ENCODE results near the gene NDUFS3. TPM values are rescaled to one million over a fixed set of nuclear protein-coding genes. Genes with fewer than 3 reads are reported as not detected.
"Not testable (repeated sequence)": the region's sequence is repeated elsewhere in the genome, so short reads cannot be mapped to it uniquely, and the experiment has no call there.

NDUFS3 gene
- total RNA-seq, 1 donor from 2014 or later = 85.6 TPM

GRCh38 chr11:47551086-47551485 is 27.8 kb upstream of the NDUFS3 start:
- no peak for DNase-seq (ENCODE audit: low read depth)
- H3K4me3 ChIP-seq (ENCODE audit: low read depth, low read length) = peak overlapping the region; percentile 79
- TF ChIP-seq, protein P1, sequence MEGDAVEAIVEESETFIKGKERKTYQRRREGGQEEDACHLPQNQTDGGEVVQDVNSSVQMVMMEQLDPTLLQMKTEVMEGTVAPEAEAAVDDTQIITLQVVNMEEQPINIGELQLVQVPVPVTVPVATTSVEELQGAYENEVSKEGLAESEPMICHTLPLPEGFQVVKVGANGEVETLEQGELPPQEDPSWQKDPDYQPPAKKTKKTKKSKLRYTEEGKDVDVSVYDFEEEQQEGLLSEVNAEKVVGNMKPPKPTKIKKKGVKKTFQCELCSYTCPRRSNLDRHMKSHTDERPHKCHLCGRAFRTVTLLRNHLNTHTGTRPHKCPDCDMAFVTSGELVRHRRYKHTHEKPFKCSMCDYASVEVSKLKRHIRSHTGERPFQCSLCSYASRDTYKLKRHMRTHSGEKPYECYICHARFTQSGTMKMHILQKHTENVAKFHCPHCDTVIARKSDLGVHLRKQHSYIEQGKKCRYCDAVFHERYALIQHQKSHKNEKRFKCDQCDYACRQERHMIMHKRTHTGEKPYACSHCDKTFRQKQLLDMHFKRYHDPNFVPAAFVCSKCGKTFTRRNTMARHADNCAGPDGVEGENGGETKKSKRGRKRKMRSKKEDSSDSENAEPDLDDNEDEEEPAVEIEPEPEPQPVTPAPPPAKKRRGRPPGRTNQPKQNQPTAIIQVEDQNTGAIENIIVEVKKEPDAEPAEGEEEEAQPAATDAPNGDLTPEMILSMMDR (conservative IDR thresholded peaks at IDR 0.05; ENCODE audit: low read depth, low read length) = peak; percentile 56

DNA sequence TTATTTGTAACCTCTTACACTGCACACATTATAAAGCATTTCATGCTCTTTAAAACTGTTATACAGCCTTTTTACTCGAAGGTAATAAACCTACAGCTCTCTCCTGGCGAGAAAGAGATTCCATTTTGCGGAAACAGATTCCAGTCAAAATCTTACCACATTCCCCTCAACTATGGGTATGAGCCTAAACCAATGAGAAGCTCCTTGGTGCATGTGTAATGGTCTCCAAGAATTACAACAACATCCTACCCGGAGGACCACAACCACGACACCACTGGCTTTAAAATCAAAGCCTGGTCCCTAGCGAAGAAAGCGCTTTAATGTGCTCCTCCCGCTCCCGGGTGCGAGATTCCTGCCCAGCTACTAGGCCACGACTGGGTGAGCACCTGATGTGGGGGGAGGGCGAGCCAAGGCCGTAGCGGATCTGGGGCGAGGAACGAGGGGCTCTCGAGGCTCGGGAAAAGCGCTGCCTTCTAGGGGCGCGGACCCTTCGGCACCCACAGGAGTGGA is 26.8 kb upstream of the NDUFS3 start:
- TF ChIP-seq, protein P1 (conservative IDR thresholded peaks at IDR 0.05; ENCODE audit: low read depth, low read length) = no peak
- no peak for DNase-seq (ENCODE audit: low read depth)
- peak overlapping the region; percentile 79 for H3K4me3 ChIP-seq (ENCODE audit: low read depth, low read length)

DNA sequence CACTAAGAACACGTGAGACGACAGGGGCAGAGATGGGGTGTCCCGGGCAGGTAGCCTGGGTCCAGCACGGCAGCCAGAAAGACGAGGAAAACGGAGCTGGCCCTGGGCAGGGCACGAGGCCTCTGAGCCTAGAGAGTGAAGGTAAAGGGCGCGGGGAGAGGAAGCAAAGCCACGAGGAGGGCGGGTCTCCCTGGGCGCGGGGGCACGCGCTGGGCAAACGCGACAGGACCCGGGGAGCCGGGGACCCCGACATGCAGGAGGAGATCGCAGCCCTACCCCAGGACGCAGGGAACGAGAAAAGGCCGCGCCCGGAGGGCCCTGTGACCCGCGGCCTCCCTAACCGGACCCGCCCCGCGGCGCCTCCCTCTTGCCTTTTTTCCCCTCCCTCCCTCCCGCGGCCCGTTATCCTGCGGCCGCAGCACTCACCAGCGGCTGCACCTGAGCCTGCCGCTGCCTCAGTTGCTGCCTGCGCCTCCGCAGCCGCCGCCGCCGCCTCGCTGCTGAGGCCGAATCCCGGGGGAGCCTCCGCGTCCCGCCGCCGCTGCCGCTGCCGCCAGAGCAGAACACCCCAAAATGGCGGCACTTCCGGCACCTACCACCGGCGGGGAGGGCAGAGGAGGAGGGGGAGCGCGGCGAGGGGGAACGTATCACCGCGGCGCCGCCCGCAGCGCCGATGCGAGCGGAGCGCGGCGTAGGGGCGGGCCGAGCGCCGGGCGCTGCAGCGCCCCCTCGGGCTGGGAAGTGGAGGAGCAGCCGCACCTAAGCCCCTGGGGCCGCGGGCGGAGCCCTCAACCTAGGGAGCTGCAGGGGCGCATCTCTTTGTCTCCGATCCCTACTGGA is 26.1 kb upstream of the NDUFS3 start, which contains the start of gene CELF1:
TSS of gene CELF1 (minus strand) at position 567 of the 840 bp plus-strand sequence. CDS start 53,609 bp downstream, outside the sequence.
- peak within 1 kb of the TSS; percentile 79 for H3K4me3 ChIP-seq (ENCODE audit: low read depth, low read length)
- TF ChIP-seq, protein P1 (conservative IDR thresholded peaks at IDR 0.05; ENCODE audit: low read depth, low read length) = peak; percentile 64
- no peak for DNase-seq (ENCODE audit: low read depth)

DNA sequence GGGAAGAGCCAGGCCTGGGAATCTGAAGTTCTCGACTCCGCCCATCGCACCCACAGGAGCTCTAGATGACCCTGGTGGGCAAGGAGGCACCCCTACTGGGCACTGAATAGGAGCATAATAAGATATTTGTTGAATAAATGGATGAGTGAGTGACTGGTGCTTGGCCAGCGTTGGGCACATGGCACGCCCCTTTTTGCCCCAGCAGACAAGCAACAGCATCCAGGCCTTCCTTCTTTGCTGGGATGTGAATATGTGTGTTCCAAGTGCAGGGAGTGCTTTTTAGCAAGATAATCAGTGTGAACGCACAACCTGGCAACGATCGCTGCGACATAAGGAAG is 25.5 kb upstream of the NDUFS3 start:
- DNase-seq (ENCODE audit: low read depth) = no peak
- H3K4me3 ChIP-seq (ENCODE audit: low read depth, low read length) = peak overlapping the region; percentile 79
- TF ChIP-seq, protein P1 (conservative IDR thresholded peaks at IDR 0.05; ENCODE audit: low read depth, low read length) = no peak

GRCh38 chr11:47557004-47557403 is 21.9 kb upstream of the NDUFS3 start:
- not testable (repeated sequence) for H3K4me3 ChIP-seq (ENCODE audit: low read depth, low read length); DNase-seq (ENCODE audit: low read depth)

DNA sequence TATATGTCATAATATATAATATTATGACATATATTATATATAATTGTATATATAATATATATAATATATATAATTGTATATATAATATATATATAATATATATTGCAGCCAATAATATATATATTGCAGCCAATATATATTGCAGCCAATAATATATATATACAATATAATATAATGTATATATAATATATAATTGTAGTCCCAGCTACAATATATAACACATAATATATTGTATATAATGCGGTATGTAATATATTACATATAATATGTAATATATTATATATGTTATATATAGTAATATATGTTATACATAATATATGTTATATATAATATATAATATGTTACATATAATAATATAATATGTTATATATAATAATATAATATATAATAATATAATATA is 20.2 kb upstream of the NDUFS3 start:
- TF ChIP-seq, protein P1 (conservative IDR thresholded peaks at IDR 0.05; ENCODE audit: low read depth, low read length) = no peak
- no peak overlapping the region for H3K4me3 ChIP-seq (ENCODE audit: low read depth, low read length)
- DNase-seq (ENCODE audit: low read depth) = no peak

- DNase-seq (ENCODE audit: low read depth) = no peak
- TF ChIP-seq, protein P1 (conservative IDR thresholded peaks at IDR 0.05; ENCODE audit: low read depth, low read length) = no peak
- H3K4me3 ChIP-seq (ENCODE audit: low read depth, low read length) = no peak overlapping the region
These were observed 18.4 kb upstream of the NDUFS3 start for GRCh38 chr11:47560426-47560825.

- not testable (repeated sequence) for DNase-seq (ENCODE audit: low read depth); H3K4me3 ChIP-seq (ENCODE audit: low read depth, low read length)
These were observed 16.5 kb upstream of the NDUFS3 start for GRCh38 chr11:47562393-47562792.

GRCh38 chr11:47564366-47564765 is 14.5 kb upstream of the NDUFS3 start:
- not testable (repeated sequence) for DNase-seq (ENCODE audit: low read depth)
- H3K4me3 ChIP-seq (ENCODE audit: low read depth, low read length) = peak overlapping the region; percentile 97
